ENCODE results near the gene FAM193A.

Gene FAM193A

DNA sequence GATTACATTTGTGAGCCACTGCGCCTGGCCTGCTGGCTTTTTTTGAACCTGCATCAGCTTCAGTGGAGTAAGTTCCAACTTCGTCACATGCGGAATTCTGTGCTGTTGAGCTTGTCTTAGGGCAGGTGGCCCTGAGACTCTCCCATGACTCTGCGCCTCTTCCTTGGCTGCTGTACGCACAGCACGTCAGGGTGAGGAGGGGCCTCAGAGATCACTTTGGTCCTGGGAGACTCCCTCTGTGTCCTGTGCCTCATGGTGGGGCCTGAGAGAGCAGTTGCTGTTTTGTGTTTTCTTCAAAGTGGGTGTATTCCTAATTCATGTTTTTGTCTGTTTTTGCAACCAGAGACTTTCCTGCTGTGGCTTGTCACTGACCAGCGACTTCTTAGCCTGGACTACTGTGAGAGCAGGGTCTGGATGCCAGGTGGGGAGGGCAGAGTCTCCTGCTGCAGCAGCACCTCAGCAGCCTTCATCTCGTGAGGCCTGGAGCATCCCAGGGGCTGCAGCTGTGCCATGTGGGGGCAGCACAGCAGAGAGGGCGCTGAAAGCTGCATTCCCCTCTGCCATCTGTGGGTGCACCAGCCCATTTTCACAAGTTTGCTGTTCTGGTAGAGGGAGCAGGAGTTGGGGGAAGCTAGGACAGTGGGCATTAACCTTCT is 111.8 kb downstream of the FAM193A start:
- TF ChIP-seq, protein P1, sequence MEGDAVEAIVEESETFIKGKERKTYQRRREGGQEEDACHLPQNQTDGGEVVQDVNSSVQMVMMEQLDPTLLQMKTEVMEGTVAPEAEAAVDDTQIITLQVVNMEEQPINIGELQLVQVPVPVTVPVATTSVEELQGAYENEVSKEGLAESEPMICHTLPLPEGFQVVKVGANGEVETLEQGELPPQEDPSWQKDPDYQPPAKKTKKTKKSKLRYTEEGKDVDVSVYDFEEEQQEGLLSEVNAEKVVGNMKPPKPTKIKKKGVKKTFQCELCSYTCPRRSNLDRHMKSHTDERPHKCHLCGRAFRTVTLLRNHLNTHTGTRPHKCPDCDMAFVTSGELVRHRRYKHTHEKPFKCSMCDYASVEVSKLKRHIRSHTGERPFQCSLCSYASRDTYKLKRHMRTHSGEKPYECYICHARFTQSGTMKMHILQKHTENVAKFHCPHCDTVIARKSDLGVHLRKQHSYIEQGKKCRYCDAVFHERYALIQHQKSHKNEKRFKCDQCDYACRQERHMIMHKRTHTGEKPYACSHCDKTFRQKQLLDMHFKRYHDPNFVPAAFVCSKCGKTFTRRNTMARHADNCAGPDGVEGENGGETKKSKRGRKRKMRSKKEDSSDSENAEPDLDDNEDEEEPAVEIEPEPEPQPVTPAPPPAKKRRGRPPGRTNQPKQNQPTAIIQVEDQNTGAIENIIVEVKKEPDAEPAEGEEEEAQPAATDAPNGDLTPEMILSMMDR (IDR thresholded peaks at IDR 0.05): no peak

DNA sequence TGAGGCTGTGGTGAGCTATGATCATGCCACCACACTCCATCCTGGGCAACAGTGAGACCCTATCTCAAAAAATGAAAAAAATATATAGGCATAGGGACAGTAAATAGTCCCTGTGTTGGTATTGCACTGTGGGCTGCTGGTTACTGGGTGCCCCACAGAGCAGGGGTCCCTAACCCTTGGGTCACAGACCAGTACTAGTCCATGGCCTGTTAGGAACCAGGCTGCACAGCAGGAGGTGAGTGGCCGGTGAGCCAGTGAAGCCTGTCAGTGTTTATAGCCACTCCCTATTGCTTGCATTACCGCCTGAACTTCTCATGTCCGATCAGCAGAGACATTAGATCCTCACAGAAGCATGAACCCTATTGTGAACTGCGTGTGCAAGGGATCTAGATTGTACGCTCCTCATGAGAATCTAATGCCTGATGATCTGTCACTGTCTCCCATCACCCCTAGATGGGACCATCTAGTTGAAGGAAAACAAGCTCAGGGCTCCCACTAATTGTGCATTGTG is 113.2 kb downstream of the FAM193A start:
- TF ChIP-seq, protein P1 (IDR thresholded peaks at IDR 0.05): no peak

DNA sequence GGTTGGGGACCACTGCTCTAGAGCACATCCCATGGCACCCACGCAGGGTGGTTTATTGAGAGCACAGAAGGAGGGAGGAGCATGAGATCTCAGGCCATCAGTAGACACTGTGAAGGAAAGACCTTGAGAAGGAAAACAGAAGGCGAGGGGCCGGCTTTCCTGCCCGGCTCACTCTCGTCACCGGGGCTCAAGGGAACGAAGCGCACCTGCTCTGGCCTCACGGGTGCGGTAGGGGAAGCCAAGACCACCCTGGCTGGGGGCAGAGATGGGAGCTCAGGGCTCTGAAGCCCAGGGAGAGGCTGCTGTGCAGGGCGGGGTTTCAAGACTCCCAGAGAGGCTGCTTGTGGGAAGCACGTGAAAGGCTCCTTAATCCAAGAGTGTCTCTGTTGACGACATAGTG is 113.8 kb downstream of the FAM193A start:
- TF ChIP-seq, protein P1 (IDR thresholded peaks at IDR 0.05): no peak

DNA sequence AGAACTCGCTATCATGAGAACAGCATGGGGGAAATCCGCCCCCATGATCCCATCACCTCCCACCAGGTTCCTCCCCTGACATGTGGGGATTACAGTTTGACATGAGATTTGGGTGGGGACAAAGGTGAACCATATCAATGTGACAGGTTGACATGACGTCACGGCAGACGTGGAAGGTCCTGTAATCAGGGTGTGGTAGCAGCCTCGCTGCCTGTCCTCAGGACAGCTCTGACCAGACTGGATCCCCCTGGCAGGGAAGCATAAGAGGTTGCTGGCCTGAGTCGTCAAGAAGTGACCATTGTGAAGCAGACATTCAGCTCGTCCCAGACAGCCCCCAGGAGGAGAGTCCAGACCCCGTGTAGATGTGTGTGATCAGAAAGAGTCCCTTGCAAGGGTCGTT is 115.1 kb downstream of the FAM193A start:
- TF ChIP-seq, protein P1 (IDR thresholded peaks at IDR 0.05): no peak

DNA sequence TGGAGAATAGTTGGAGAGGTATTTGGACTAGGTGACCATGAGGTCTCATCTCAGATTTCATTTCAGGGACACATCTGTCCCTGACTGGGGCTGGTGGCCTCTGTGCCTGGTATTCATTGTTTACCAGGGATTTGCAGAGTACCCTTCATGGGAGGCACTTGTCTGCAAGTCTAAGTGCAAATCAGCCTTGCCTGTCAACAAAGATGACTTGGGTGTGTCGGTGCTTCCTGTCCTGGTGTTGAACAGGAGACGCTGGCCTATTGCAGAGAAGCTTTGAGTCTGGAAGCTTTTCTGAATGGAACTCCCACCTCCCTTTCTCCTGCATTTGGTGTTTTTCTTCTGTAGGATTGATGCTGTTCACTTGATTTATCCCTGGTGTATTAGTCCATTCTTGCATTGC is 115.6 kb downstream of the FAM193A start:
- TF ChIP-seq, protein P1 (IDR thresholded peaks at IDR 0.05): no peak

DNA sequence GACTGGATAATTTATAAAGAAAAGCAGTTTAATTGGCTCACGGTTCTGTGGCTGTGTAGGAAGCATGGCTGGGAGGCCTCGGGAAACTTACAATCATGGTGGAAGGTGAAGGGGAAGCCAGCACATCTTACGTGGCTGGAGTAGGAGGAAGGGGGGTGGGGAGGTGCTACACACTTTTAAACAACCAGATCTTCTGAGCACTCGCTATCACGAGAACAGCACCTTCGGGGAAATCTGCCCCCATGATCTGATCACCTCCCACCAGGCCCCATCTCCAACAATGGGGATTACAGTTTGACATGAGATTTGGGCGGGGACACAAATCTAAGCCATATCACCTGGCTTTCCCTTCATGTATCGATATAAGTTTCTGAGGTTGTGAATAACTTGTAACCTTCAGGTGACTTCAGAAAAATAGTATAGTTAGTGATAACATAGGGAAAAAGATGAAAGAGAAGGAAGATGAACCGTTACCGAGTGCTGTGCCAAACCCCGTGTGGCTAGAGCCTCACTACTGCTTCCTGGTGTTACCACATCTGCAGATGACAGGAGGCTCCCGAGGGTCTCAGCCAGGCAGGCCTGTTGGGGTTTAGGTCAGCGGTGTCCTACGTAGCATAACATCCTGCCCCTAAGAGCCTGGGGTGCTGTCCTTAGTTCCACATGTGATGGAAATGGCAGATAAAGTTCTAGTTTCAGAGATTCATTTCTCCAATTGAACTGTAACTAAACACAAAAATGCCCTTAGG is 116.1 kb downstream of the FAM193A start:
- TF ChIP-seq, protein P1 (IDR thresholded peaks at IDR 0.05): no peak

DNA sequence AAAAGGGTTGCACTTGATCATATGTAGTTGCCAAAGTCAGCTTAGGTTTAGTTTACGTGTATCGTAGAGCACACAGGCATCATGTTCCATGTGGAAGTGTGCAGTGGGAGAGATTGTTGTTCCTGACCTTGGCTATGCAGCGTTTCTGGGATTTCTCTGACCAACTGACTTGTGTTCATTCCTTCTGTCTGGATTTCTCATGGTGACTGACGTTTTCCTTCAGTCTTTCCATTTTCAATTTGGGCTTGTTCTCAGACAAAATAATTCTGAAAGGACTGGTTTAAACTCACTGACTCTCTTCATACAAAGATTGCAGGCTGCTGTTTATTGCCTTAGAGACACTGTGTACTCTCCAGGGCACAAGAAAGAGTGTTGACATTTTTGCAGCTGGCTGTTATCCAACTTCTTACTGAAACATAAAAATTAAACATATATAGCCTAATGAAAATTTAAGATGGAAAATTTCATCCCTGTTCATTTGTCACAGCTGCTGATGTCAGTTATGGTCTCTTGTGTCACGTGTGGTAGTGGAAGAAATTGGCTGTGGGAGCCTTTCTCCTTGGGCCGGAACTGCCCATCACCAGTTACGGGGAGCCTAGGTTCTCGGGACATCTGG is 124.3 kb downstream of the FAM193A start:
- TF ChIP-seq, protein P1 (IDR thresholded peaks at IDR 0.05): no peak

Measured in LNCAP (cell line).